HL-60 (cell line): ENCODE data around the gene BRME1.

ENCODE experiments used
- DNase-seq, 2 experiments: peaks; one replicate each; pipeline ENCODE4 v3.0.0-alpha.2; 2010 to 2020; ENCODE audit warnings: low read depth in 1 of 2, low spot score in 1 of 2
- H3K27ac ChIP-seq: fragments of 250-450 bp; sonication (Bioruptor Pico); replicated peaks from 2 replicates; pipeline ENCODE4 v1.5.1; 2020; ENCODE audit warnings: mild to moderate bottlenecking, moderate library complexity
- H3K27me3 ChIP-seq: fragments of 250-450 bp; sonication (Bioruptor Pico); 2 replicates; pipeline ENCODE4 v1.5.1; 2021; ENCODE audit warnings: mild to moderate bottlenecking, moderate library complexity; ENCODE audit not compliant: insufficient read depth, poor library complexity, severe bottlenecking
- H3K4me3 ChIP-seq: replicated peaks from 2 replicates; pipeline ENCODE4 v1.5.1; 2011; ENCODE audit warnings: mild to moderate bottlenecking, control low read depth, low read length; ENCODE audit not compliant: insufficient read depth
- CTCF ChIP-seq: IDR thresholded peaks from one replicate; pipeline ENCODE4 v1.5.1; 2011; ENCODE audit warnings: low read length, control low read depth, inconsistent platforms; ENCODE audit not compliant: insufficient read depth
- GABPA ChIP-seq: IDR thresholded peaks from 2 replicates; pipeline ENCODE4 v1.6.1; 2012; ENCODE audit warnings: low read depth
- POLR2AphosphoS5 ChIP-seq: IDR thresholded peaks from 2 replicates; pipeline ENCODE4 v1.6.1; 2012; ENCODE audit warnings: low read depth
- SPI1 ChIP-seq: IDR thresholded peaks from 2 replicates; pipeline ENCODE4 v1.6.1; 2012; ENCODE audit warnings: low read depth, mild to moderate bottlenecking, borderline replicate concordance
- TF ChIP-seq, protein P1 (sequence below): IDR thresholded peaks from 2 replicates; pipeline ENCODE4 v1.6.1; 2012; ENCODE audit warnings: low read depth; ENCODE audit not compliant: insufficient replicate concordance

BRME1 gene

DNA sequence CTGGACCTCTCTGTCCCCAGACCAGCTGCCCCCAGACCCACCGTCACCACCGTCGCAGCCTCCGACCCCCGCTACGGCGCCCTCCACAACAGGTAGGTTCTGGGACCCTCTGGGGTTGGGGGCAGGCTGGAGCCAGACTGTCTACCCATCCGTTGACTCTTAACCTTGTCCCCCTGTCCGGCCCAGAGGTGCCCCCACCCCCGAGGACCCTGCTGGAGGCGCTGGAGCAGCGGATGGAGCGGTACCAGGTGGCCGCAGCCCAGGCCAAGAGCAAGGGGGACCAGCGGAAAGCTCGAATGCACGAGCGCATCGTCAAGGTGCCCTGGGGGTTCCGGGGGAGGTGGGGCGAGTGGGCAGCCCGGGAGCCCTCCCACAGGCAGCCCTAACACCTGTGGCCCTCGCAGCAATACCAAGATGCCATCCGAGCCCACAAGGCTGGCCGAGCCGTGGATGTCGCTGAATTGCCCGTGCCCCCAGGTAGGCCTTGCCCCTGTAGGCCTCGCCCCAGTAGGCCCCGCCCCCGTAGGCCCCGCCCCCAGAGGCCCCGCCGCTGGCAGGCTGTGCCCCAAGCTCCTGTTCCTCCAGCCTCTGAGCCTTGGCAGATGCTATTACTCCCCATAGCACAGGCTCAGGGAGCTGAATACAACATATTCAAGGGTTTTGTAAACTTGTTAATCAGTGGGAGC, 13.0 kb upstream of the BRME1 start:
- no peaks in the 10 kb centered on the region for H3K27me3 ChIP-seq
- H3K27ac ChIP-seq: no peak overlapping the region
- no peak for DNase-seq
- TF ChIP-seq GABPA (no peak), SPI1 (no peak), CTCF (no peak), POLR2AphosphoS5 (no peak)
- TF ChIP-seq, protein P1, sequence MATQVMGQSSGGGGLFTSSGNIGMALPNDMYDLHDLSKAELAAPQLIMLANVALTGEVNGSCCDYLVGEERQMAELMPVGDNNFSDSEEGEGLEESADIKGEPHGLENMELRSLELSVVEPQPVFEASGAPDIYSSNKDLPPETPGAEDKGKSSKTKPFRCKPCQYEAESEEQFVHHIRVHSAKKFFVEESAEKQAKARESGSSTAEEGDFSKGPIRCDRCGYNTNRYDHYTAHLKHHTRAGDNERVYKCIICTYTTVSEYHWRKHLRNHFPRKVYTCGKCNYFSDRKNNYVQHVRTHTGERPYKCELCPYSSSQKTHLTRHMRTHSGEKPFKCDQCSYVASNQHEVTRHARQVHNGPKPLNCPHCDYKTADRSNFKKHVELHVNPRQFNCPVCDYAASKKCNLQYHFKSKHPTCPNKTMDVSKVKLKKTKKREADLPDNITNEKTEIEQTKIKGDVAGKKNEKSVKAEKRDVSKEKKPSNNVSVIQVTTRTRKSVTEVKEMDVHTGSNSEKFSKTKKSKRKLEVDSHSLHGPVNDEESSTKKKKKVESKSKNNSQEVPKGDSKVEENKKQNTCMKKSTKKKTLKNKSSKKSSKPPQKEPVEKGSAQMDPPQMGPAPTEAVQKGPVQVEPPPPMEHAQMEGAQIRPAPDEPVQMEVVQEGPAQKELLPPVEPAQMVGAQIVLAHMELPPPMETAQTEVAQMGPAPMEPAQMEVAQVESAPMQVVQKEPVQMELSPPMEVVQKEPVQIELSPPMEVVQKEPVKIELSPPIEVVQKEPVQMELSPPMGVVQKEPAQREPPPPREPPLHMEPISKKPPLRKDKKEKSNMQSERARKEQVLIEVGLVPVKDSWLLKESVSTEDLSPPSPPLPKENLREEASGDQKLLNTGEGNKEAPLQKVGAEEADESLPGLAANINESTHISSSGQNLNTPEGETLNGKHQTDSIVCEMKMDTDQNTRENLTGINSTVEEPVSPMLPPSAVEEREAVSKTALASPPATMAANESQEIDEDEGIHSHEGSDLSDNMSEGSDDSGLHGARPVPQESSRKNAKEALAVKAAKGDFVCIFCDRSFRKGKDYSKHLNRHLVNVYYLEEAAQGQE: no peak
- no peak overlapping the region for H3K4me3 ChIP-seq

DNA sequence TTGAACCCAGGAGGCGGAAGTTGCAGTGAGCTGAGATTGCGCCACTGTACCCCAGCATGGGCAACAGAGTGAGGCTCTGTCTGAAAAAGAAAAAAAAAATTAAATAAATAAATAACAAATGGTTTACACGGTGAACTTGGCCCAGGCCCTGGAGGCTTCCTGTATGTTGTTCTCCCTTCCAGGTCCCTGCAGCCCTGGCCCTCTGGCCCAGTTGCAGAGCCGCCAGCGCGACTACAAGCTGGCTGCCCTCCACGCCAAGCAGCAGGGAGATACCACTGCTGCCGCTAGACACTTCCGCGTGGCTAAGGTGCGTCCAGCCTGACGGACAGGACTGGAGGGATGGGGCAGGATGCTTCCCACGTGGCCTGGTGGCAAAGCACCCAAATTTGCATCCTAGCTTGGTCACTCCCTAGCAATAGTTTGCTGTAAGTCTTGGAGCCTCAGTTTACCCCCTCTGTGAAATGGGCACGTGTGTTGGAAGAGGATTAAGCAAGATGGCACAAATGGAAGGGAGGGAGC, 12.0 kb upstream of the BRME1 start:
- Histone ChIP-seq H3K27ac (no peak overlapping the region), H3K4me3 (no peak overlapping the region), H3K27me3 (no peaks in the 10 kb centered on the region)
- DNase-seq: no peak
- TF ChIP-seq POLR2AphosphoS5 (no peak), GABPA (no peak), CTCF (no peak)

DNA sequence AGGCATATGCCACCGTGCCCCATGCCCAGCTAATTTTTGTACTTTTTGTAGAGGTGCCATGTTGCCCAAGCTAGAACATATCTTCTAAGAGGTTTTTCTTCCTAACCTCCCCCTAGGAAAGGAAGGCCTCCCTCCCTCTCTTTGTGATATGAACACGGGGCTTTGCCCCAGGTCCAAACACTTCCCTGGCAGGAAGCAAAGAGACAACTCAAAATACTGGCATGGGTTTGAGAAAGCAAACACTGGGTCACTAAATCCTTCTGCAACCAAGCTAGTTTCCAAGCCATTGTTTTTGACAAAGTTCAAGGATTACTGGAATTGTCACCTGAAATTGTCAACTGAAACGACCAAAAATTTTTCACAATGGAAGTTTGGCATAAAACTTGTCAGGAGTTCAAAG, 8.9 kb upstream of the BRME1 start:
- Histone ChIP-seq H3K27ac (no peak overlapping the region), H3K4me3 (no peak overlapping the region), H3K27me3 (no peaks in the 10 kb centered on the region)
- TF ChIP-seq POLR2AphosphoS5: no peak
- TF ChIP-seq SPI1: no peak
- TF ChIP-seq GABPA: no peak
- DNase-seq: no peak

- Histone ChIP-seq H3K4me3 (no peak overlapping the region), H3K27me3 (no peaks in the 10 kb centered on the region), H3K27ac (no peak overlapping the region)
- no peak for DNase-seq
- TF ChIP-seq POLR2AphosphoS5: no peak
- no peak for TF ChIP-seq CTCF
- no peak for TF ChIP-seq GABPA
- TF ChIP-seq SPI1: no peak
These were observed 7.4 kb upstream of the BRME1 start for GRCh38 chr19:13913352-13913751.

GRCh38 chr19:13909430-13909829, 3.5 kb upstream of the BRME1 start:
- DNase-seq: no peak
- Histone ChIP-seq H3K27ac (no peak overlapping the region), H3K4me3 (no peak overlapping the region), H3K27me3 (no peaks in the 10 kb centered on the region)
- TF ChIP-seq GABPA (no peak), SPI1 (no peak), CTCF (no peak), POLR2AphosphoS5 (no peak)
- TF ChIP-seq, protein P1: no peak
